ENCODE data around the gene HTR7.

DNA sequence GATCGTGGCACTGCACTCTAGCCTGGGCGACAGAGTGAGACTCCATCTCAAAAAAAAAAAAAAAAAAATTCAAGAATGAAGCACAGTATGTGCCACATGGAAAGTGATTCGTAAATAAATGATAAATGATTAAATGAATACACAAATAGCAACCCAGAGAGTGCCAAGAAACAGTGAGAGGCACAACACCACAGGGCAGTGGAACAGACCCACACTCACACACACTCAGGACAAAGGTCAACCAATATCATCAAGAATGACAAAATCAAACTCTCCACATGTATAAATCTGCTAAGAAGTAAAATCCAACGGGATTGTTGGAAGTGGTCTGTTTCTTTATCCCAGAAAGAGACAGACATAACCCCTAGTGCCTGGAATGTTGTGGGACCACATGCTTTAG is 77.4 kb downstream of the HTR7 start:
- TF ChIP-seq, protein P1, sequence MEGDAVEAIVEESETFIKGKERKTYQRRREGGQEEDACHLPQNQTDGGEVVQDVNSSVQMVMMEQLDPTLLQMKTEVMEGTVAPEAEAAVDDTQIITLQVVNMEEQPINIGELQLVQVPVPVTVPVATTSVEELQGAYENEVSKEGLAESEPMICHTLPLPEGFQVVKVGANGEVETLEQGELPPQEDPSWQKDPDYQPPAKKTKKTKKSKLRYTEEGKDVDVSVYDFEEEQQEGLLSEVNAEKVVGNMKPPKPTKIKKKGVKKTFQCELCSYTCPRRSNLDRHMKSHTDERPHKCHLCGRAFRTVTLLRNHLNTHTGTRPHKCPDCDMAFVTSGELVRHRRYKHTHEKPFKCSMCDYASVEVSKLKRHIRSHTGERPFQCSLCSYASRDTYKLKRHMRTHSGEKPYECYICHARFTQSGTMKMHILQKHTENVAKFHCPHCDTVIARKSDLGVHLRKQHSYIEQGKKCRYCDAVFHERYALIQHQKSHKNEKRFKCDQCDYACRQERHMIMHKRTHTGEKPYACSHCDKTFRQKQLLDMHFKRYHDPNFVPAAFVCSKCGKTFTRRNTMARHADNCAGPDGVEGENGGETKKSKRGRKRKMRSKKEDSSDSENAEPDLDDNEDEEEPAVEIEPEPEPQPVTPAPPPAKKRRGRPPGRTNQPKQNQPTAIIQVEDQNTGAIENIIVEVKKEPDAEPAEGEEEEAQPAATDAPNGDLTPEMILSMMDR (IDR thresholded peaks at IDR 0.05; ENCODE audit: low read length), result no peak
- TF ChIP-seq EZH2 (IDR thresholded peaks at IDR 0.05; ENCODE audit: borderline replicate concordance, low read length), result no peak

Data from OCI-LY1 (cell line).